Measurements from ENCODE around the gene TADA2B.
A peak's percentile ranks its signal among the peaks of the same experiment; 100 is the strongest.

The TADA2B gene

DNA sequence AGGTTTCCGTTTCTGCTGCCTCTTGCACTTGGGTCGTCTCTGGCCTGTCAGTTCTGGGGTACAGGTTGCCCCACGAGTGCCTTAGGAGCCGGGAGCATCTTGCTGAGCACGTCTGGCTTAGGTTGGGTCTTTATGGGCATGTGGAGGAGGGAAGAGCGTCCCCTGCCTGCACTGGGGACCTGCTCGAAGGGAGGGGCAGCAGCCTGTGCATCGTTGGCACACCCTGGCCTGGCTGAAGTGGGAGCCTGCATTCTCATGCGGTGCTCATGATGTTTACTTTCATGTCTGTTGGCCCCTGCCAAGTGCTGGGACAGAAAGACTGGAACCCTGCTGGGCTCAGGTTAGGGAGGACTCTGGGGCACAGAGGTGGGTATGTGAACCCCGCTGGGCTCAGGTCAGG, 23.8 kb upstream of the TADA2B start:
- DNase-seq, result no peak

DNA sequence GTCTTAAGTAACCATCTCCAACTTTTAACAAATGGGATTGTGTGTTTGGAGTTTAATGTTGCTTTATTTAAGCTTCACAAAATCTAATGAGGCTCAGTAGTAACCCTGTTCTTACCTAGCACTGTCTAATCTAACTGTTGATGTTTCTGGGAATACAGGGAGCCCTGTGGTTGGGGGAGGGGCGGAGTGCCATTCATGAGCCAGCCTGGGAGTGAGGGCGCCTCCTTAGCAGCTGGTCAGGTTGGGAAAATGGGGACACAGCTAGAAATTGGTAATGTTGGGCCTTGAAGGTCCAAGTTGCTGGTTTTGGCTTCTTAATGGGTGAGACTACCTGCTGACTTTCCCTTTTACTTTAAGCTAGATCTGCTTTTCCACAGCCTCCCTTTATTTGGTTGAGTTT, 22.9 kb upstream of the TADA2B start:
- DNase-seq, result no peak

DNA sequence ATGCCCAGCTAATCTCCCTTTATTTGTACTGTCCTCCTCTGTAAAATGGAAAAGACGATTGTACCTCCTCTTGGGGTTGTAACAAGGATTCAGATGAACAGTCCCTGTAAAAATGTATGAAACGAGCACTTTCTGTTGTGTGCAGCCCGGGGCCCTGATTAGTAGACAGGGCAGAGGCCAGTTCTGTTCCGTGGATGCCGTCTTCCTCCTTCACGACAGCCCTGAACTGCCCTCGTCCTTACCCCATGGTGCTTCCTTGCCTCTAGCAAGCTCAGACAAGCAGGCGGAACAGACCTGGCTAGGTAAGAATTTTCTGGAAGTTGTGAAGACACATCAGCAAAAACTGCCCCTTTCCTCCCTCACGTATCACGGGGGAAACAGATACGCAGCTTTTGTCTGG, 22.3 kb upstream of the TADA2B start:
- DNase-seq, result no peak

DNA sequence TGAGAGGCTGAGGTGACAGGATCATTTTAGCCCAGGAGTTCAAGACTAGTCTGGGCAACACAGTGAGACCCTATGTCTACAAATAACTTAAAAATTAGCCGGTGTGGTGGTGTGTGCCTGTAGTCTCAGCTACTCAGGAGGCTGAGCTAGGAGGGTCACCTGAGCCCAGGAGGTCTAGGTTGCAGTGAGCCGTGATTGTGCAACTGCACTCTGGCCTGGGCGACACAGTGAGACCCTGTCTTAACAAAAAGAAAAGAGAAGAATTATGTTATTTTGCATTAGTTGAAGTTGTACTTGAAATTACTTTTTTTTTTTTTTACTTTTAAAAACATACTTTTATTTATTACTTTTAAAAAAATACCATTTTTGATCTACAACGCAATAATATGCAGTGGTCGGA, 21.8 kb upstream of the TADA2B start:
- no peak for DNase-seq

DNA sequence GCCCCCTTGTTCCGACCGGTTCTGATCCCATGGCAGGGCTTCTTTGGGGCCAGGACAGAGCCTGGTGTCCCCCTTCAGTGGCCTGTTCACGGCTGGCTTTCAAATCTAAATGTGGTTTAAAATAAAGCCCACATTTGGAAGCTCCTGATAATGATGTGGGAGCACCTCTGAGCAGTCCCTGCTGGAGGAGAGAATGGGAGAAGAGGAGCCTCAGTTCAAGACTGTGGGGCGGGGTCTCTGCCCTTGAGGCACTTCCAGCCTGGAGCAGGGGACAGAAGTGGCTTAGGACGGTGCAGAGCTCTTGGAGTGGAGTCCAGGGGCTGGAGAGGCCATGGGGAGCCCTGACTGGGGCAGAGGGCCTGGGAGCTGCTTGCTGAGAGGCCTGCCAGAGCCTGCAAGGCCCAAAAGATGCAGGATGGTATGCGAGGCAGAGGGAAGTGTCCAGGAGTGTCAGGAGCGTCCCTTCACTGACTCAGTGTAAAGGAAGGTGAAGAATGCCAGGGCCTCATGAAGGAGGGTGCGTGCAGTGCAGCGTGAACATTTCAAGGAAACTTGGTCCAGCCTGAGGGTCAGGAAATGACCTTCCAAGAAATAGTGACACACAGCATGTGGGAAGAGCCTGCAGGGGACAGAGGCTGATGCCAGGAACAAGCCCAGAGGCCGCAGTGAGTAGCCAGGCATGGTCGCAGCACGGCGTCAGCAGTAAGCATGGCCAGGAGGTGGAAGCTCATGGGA, 21.1 kb upstream of the TADA2B start:
- DNase-seq, result peak; percentile 80

DNA sequence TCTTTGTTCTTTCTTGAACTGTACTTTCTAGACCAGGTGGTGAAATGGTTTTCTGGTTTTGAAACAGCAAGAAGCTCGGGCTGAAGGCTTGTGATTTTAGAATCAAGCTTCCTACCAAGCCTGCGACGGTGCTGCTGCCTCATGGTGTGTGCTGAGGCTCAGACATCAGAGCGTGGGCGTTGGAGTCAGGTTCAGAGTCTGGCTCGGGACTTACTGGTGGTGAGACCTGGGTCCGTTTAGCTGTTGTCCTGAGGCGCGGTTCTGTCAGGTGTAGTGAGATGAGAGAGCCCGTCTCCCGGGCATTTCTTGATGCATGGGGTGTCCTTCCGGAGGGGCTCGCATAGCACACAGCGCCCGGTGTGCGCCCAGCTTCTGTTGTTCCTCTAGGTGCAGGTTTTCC, 19.7 kb upstream of the TADA2B start:
- no peak for DNase-seq

DNA sequence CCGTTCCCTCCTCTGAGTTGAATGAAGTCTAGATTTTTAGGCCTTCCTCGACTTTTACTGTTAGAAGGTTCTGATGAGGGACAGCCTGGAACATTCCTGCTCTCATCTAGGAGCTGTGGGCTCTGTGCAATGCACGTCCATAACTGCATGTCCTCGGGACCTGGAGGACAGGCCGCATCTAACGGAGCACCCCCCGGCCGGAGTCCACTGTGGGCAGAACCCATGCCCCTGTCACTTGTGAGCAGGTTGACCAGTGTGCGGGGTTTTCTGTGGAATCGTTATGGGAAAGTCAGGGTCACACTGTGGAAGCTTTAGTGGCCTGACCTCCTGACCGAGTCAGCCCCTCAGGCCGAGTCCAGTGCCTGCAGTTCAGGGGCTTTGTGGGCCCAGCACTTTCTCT, 19.3 kb upstream of the TADA2B start:
- DNase-seq, result no peak

DNA sequence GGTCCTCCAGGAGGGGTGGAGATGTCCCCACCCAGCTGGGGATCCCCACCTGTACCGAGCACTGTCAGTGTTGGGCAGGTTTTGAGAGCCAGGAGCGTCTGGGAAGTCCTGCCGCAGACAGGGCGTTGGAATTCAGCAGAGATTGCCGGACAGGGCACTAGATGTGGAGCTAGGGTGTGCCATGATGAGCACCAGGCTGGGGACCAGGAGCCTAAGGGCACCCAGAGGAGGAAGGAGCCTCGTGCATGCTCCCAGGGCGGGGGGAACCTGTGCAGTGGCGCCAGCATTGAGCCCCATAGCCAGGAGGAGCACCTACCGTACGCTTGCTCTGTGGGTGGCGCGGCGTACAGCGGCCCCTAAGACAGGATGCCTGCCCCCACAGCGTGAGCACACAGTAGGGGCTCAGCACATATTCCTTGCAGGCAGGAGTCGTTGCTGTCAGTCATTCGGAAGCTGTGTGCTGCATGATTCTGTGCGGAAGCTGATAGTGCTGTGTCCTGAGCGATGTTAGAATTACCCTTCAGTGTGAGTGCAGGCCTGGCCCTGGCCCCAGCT, 18.8 kb upstream of the TADA2B start:
- DNase-seq, result no peak

DNA sequence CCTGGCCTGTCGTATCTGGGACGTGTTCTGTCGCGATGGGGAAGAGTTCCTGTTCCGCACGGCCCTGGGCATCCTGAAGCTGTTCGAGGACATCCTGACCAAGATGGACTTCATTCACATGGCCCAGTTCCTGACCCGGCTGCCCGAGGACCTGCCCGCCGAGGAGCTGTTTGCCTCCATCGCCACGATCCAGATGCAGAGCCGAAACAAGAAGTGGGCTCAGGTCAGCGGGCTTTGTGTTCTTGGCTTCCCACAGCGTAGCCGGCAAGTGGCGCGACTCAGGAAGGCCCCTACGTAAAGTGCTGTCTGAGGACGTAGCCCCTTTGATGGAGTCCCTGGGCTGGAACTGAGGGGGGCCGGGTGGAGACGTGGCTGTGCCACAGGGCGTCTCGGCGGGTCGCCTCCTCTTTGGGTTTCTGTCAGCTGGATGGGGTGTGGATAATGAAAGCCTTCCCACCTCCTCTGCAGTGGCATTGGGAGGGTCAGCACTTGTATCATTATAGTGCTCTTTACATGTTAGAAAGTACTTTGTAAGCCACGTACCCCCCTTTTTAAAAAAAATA, 18.1 kb upstream of the TADA2B start:
- DNase-seq, result no peak

DNA sequence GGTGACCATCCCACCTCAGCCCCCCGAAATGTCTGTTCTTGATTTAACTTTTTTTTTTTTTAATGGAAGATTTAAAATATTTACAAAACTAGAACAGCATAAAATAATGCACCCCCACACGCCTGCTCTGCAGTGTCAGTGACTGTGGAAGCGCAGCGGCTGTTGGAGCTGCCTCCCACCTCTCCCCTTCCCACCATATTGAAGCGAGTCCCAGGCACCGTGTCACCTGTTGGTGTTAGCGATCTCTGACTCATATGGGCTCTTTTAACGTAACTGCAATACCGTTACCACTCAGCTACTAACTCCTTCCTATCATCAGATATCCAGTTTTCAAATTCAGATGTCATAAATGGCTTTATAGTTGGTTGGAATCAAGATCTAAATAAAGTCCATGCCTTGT, 17.1 kb upstream of the TADA2B start:
- no peak for DNase-seq

DNA sequence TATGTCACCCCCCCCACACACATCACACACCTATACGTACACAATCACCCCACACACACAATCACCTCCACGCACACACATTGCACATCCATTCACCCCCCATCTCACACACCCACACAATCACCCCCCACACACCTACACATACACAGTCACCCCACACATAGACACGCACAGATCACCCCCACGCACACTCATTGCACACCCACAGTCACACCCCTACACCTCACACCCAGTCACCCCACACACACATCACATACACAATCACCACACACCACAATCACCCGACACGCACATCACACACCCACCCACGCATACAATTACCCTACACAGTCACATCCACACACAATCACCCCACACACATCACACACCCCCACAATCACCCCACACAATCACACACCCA, 15.9 kb upstream of the TADA2B start:
- DNase-seq, result no peak

DNA sequence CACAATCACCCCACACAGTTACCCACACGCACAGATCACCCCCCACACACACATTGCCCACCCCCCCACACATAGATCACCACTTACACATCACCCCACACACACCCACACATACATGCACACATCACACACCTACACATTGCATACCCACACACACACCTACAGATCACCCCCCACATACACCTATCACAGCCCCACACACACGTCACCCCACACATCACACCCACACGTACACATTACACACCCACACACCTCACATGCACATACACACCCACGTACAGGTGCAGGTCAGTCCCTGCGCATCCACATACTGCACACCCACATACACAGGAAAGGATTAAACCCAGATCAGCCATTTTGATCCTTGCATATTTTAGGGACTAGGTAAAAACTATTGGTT, 15.3 kb upstream of the TADA2B start:
- no peak for DNase-seq

DNA sequence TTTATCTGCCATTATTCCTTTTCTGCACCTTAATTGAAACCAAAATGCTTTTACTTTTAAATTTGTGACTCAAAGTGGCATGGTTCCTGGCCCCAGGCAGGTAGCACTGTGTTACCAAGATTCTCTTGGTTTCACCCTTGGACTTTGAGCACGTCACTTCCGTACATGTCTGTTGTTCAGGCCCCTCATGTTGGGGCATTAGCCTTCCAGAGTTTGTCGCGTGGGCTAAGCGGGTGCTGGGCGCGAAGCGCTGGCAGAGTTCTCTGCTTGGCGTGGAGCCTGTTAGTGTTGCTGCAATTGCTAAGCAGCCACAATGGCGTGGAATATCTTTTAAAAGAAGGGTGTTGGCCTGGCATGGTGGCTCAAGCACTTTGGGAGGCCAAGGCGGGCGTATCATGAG, 14.0 kb upstream of the TADA2B start:
- no peak for DNase-seq

DNA sequence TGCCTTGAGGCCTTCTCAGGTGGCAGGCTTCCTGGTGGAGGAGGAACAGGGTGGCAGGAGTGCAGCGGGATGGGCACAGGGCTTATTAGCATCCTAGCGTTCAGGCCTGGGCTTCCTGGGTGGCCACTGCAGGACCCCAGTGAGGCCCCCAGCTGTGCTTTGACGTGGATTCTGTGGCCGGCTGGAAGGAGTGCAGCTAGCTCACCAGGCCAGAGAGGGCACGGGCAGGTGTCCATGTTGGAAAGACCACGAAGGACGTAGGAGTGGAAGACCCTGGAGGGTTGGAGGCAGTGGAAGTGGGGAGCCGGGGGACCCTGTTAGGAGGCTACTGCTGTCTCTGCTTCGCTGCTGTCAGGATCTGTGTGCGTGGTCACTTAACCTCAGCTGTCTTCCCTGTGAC, 13.3 kb upstream of the TADA2B start:
- no peak for DNase-seq

DNA sequence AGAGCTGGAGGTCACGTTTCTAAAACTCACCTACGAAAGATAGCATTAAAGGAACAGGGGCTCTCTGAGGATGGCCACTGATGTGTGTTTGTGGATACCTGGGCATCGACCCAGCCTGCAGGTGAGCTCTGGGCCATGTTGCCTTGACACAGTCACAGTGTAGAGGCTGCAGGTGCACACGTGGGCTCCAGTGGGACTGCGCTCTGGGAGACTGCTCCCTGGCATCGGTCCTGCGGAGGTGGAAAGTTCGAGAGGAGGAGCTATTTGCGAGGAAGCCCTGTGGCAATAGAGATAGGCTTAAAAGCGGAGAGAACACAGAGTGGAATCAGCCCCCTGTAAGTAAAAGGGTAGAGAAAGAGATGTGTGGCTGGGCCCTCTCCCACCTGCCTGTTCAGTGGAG, 12.3 kb upstream of the TADA2B start:
- DNase-seq, result no peak

DNA sequence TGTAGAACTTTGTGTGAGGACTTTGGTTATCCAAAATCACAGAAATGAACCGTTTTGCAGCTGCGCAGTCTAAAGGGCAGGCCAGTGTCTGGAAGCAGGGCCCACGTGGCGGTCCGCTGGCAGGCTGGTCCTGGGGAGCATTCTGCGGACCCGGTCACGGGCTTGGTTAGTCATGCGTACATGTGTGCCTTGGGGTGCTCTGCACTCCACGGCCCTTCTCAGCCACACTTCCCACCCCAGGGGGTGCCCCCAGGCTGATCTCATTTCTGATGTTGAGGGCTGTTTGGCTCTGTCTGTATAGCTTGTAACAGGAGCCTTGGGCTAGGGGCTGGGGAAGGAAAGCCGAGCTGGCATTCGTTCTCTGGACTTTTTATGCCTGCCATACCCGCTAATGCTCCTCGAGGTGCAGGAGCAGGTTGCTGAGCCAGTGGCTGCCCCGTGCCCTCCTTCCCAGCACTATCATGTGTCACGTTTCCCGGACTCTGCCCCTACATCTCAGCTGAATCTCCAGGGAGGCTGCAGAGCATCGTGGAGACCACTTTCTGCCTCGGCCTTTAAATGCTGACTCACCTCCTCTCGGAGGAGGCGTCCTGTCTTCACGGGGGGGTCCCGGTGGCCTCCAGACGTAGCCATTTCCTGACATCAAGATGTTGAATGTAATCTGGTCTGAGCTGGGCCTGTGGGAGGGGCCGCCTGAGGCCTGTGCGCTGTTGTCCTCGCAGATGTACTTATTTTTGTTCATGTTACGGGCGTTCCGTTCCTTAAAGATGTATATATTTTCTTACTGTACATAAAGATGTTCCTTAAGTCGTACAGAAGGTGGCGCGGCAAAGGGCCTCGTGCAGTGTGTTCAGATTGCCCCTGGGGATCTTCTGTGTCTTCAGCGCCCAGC, 11.4 kb upstream of the TADA2B start:
- no peak for DNase-seq

DNA sequence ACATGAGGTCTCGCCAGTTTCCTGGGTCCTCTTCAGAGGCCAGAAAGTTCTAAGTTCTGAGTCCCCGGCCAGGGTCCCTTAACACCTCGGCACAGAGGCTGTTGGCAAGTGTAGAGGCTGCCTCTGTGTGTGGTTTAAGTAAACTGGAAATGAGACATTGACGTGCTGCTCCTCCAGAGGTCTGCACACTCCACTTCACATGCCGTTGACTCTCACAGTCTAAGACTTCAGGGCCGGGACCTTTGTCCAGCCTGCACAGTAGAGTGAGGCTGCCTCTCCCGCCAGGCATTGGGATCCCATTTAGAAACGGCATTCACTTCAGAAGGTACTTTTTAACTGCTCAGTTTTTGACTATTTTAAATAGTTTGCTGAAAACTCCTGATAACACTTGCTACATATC, 10.6 kb upstream of the TADA2B start:
- no peak for DNase-seq

DNA sequence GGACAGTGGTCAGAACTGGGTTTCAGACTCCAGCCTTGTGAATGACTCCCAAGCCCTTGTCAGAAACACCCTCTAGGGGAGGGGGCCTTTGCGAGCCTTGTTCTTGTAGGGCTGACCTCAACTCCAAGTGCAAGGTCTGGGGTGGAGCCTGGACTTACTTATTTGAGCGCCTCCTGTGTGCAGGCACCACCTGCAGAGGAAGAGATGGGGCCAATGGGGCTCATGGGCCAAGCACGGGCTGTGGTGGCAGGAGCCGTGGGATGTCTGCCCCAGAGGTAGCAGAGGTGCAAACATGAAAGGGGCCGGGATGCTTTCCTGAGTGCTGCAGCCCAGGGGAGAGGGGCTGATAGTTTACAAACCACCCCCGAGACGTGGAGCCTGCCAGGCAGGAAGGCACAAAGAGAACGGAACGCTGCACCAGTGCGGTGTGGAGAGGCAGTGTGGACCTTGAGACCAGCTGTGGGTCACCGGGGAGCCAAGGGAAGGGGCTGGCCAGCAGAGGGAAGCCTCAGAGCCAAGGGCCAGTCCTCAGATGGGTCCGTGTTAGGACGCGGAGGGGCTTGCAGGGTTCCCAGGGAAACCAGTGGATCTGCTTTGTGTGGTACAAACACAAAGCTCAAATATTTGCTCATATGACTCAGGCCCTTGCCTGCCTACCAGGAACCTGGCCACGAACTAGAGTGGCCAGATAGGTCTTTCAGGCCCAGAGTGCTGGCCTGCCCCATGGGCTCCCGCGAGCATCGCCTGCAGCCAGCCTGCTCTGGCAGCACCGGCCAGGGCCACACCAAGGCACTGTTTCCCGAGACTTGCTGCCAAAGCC, 8.7 kb upstream of the TADA2B start:
- DNase-seq, result no peak

DNA sequence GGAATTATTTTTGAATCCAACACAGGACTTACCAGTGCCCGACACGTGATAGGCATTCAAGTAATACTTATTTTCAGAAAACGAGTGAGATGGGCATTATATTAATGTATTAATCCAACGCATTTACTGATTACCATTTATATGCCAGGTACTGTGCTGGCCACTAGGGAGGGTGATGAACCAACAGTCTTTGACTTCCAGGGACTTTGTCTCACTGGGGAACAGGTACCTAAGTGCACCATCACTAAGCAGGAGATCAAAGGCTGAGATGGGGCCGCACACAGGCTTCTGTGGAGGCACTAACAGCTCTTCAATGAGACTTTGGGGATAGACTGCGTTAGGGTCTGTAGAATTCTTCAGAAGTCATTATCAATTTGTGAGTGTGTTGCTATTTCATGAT, 5.7 kb upstream of the TADA2B start:
- DNase-seq, result no peak

DNA sequence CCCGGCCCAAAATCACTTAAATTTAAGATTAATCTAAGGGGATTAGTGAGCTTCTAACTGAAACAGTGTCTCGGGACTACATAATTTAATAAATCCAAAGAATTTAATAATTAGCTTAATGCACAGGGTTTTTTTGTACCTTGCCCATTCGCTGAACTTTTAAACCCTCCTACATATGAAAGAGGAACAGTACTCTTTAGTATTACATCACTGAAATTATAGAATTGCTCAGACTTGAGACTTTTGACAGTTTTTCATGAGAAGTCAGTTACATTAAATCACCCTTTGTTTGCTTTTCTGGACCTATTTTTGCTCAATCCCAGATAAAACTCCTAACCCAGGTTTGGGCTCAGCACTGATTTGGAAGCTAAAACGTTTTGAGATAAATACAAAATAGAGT, 2.4 kb upstream of the TADA2B start:
- no peak for DNase-seq

DNA sequence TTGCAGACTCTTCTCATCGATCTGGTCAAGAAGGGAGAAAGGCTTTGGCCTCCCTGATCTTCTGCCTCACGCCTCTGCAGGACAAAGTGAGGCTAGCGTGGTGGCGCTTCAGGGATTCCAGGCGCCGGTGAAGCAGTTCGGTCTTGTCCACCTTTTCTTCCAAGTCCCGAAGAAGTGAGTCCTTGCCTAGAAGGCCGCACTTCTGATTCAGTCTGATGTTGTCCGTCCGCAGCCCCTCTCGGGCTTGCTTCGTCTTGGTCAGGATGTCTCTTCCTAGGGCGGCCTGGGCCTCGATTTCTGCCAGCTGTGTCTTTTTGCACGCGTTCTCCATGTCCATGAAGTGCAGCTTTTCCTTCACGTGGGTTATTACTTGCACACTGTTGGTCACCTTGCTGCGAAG, 1.9 kb upstream of the TADA2B start:
- DNase-seq, result no peak

DNA sequence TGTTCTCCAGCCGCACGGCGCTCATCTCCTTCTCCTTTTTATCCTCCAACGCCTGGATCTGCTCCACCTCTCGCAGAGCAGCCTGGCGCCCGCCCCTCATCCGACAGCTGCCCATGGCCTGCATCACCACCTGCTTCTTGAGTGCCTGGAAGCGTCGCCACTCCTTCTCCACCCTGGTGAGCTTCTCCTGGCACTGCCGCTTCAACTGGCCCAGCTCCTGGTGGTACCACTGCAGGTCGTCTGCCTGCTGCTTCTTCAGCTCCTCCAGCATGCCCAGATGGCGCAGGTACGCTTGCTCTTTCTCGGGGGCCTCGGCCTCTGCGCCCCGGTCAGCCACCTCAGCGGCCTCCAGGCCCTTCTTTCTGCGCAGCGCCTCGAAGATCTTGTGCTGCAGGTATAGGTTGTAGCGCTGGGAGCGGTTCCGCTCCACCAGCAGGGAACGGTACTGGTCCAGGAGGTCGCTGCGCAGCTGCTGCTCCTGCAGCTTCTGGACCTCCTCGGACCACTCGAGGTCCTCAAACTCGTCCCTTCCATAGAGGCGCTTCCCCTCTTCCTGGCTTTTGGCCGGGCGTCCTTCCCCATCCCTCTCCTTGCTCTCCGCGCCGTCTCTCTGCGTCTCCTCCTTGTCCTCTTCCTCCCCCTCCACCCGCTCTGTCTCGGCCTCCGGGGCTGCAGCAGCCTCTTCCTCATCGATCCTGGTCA, 1.2 kb upstream of the TADA2B start:
- no peak for DNase-seq
